ENCODE data around the gene FAU. TPM values are rescaled to one million over a fixed set of nuclear protein-coding genes. Genes with fewer than 3 reads are reported as not detected.
A peak's percentile ranks its signal among the peaks of the same experiment; 100 is the strongest.
"Not testable (repeated sequence)": the region's sequence is repeated elsewhere in the genome, so short reads cannot be mapped to it uniquely, and the experiment has no call there.

FAU gene
- total RNA-seq, 2 donors from 2014 or later = 365 to 553 TPM

DNA sequence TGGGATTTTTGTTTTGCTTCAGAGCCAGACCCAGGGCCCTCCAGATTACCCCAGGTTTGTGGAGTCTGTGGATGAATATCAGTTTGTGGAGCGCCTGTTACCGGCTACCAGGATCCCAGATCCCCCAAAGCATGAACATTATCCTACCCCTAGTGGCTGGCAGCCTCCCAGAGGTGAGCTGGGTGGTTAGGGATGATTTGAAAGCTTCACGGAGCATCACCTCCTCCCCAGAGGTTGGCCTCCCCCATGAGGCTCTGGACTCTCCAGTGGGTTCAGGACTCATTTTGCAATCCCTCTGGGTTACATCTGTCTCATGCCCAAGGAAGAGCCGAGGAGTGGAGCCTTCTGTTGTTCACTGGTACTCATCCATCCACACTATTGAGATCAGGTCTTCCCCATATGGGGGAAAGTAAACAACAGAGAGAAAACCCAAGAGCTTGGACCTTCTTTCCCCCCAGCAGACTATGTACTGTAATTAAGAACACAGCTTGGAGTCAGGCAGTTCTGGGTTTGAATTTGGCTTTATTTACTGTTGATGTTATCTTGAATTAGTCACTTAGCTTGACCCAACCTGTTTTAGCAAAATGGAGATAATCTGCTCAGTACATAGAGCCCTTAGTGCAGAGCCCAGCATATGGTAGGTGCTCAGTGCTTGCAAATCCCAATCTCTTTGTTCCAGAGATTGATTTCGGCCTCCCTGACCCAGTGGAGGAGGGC lies 2.7 kb upstream of the FAU start:
- TF ChIP-seq, protein P1, sequence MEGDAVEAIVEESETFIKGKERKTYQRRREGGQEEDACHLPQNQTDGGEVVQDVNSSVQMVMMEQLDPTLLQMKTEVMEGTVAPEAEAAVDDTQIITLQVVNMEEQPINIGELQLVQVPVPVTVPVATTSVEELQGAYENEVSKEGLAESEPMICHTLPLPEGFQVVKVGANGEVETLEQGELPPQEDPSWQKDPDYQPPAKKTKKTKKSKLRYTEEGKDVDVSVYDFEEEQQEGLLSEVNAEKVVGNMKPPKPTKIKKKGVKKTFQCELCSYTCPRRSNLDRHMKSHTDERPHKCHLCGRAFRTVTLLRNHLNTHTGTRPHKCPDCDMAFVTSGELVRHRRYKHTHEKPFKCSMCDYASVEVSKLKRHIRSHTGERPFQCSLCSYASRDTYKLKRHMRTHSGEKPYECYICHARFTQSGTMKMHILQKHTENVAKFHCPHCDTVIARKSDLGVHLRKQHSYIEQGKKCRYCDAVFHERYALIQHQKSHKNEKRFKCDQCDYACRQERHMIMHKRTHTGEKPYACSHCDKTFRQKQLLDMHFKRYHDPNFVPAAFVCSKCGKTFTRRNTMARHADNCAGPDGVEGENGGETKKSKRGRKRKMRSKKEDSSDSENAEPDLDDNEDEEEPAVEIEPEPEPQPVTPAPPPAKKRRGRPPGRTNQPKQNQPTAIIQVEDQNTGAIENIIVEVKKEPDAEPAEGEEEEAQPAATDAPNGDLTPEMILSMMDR (IDR thresholded peaks at IDR 0.05) = no peak
- Histone ChIP-seq H3K27me3 (replicated peaks; ENCODE audit: insufficient read depth) (no peaks in the 10 kb centered on the region), H3K36me3 (peaks cover 64% of the 10 kb centered on the region), H3K27ac (no peak overlapping the region), H3K4me3 (no peak overlapping the region), H3K4me1 (ENCODE audit: control insufficient read depth in 1 of 2, low read depth in 2 of 2) (peaks cover 11 to 22% of the 10 kb centered on the region in 2 donors), H3K9me3 (no peaks in the 10 kb centered on the region)
- DNase-seq (ENCODE audit: low spot score) (no peak), ATAC-seq (ENCODE audit: insufficient number of reproducible peaks, low FRiP score, low read depth) (no peak)

DNA sequence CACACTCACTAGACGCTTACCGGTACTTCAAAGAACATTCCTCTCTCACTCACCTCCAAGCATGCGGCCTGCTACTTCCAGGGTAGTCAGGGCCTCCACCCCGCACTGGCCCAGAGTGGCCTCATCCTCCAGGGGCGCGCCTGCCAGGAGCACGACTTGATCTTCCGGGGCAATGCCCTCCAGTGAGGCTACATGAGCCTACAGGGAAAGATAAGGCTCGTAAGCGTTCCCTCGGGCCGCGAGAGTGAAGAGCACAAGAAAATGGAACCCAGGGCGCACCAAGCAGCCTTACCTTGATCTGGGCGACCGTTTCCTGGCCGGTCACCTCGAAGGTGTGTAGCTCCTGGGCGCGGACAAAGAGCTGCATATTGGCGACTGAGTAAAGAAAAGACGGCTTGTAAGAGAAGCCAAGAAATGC lies 478 bp downstream of the FAU start:
- DNase-seq (ENCODE audit: low spot score) (no peak), ATAC-seq (ENCODE audit: insufficient number of reproducible peaks, low FRiP score, low read depth) (no peak)
- peaks cover 35% of the 10 kb centered on the region for H3K36me3 ChIP-seq
- peaks cover 14 to 30% of the 10 kb centered on the region in 2 donors for H3K4me1 ChIP-seq (ENCODE audit: control insufficient read depth in 1 of 2, low read depth in 2 of 2)
- peak overlapping the region; percentile 78 to 96 for H3K27ac ChIP-seq
- H3K9me3 ChIP-seq = no peaks in the 10 kb centered on the region
- TF ChIP-seq, protein P1 (IDR thresholded peaks at IDR 0.05) = no peak
- no peaks in the 10 kb centered on the region for H3K27me3 ChIP-seq (replicated peaks; ENCODE audit: insufficient read depth)
- peak overlapping the region; percentile 73 for H3K4me3 ChIP-seq

DNA sequence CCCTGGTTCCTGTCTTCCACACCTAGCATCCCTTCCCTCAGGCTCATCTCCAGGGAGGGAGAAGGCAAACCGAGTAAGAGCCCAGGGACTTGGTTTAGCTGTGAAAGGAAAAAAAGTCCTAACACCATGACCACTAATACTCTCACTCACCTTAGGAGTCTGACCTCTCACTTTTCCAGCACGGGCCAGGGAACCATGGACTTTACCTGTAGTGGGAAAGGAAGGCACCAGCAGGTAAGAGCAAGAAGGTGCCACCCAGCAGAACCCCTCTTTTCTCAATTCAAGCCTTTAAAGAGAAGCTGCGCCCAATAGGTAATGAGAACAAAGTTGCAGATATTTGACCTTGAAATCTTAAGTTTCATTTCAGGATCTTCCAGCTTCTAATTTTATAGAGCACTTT lies 1.1 kb downstream of the FAU start:
- no peak for ATAC-seq (ENCODE audit: insufficient number of reproducible peaks, low FRiP score, low read depth)
- no peak for DNase-seq (ENCODE audit: low spot score)
- peak overlapping the region; percentile 78 to 96 for H3K27ac ChIP-seq
- peaks cover 18 to 36% of the 10 kb centered on the region in 2 donors for H3K4me1 ChIP-seq (ENCODE audit: control insufficient read depth in 1 of 2, low read depth in 2 of 2)
- peaks cover 29% of the 10 kb centered on the region for H3K36me3 ChIP-seq
- no peaks in the 10 kb centered on the region for H3K9me3 ChIP-seq
- TF ChIP-seq, protein P1 (IDR thresholded peaks at IDR 0.05) = no peak
- peak overlapping the region; percentile 73 for H3K4me3 ChIP-seq
- no peaks in the 10 kb centered on the region for H3K27me3 ChIP-seq (replicated peaks; ENCODE audit: insufficient read depth)

DNA sequence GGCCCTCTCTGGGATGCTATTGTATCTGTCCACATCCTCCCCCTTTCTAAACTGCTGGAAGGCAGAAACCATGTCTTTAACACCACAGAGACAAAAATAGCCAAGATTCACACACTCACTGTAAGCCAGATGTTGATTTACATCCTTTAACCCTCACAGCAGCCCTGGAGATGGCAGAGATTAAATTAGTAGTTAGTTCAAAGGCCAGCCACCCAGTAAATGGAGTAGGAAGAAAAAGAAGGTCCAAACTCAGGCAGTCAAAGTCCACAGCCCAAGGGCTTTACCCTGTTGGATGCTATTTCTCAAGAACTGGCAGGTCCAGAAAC lies 2.3 kb downstream of the FAU start:
- ATAC-seq (ENCODE audit: insufficient number of reproducible peaks, low FRiP score, low read depth) (no peak), DNase-seq (ENCODE audit: low spot score) (no peak)
- Histone ChIP-seq H3K4me3 (no peak overlapping the region), H3K4me1 (ENCODE audit: control insufficient read depth in 1 of 2, low read depth in 2 of 2) (peaks cover 18 to 38% of the 10 kb centered on the region in 2 donors), H3K27me3 (replicated peaks; ENCODE audit: insufficient read depth) (no peaks in the 10 kb centered on the region), H3K27ac (no peak overlapping the region), H3K36me3 (peaks cover 20% of the 10 kb centered on the region), H3K9me3 (no peaks in the 10 kb centered on the region)
- TF ChIP-seq, protein P1 (IDR thresholded peaks at IDR 0.05) = no peak

DNA sequence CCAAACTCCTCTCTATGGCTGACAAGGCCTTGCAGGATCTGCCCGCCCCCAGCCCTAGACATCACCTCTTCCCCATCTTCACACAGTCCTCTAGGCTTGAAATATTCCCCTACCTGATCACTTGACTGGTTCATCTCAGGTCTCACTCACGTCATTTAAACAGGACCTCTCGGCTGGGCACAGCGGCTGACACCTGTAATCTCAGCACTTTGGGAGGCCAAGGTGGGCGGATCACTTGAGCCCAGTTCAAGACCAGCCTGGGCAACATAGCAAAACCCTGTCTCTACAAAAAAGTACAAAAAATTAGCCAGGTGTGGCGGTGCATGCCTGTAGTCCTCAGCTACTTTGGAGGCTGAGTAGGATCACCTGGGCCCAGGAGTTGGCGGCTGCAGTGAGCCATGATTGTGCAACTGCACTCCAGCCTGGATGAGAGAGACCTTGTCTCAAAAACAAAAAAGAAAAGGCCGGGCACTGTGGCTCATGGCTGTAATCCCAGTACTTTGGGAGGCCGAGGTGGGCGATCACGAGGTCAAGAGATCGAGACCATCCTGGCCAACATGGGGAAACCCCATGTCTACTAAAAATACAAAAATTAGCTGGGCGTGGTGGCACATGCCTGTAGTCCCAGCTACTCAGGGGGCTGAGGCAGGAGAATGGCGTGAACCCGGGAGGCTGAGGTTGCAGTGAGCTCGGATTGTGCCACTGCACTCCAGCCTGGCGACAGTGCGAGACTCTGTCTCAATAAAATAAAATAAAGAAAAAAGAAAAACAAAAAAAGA lies 2.9 kb downstream of the FAU start:
- Histone ChIP-seq H3K4me1 (ENCODE audit: control insufficient read depth in 1 of 2, low read depth in 2 of 2) (peaks cover 18 to 38% of the 10 kb centered on the region in 2 donors), H3K36me3 (peaks cover 15% of the 10 kb centered on the region)
- not testable (repeated sequence) for ATAC-seq (ENCODE audit: insufficient number of reproducible peaks, low FRiP score, low read depth); DNase-seq (ENCODE audit: low spot score); H3K4me3 ChIP-seq; H3K9me3 ChIP-seq; H3K27ac ChIP-seq; H3K27me3 ChIP-seq (replicated peaks; ENCODE audit: insufficient read depth)
